Upper lobe of left lung (tissue), 6 donors: ENCODE measurements around the gene ROPN1L. TPM values are rescaled to one million over a fixed set of nuclear protein-coding genes. Genes with fewer than 3 reads are reported as not detected.

ENCODE experiments used
- ATAC-seq, 2 donors: fragments of 200-7000 bp; cut with Tn5 transposase; one replicate each; pipeline ENCODE4 v1.9.1; 2022; ENCODE audit warnings: mild to moderate bottlenecking in 2 of 2, moderate library complexity in 2 of 2; ENCODE audit not compliant: low FRiP score in 2 of 2
- DNase-seq, 2 donors: peaks; one replicate each; pipeline ENCODE4 v3.0.0-alpha.2; 2019 to 2020
- H3K27ac ChIP-seq, 4 donors: fragments of 200-600 bp; sonication (generic); one replicate each; pipeline ENCODE4 v1.5.1; 2016 to 2019
- H3K27me3 ChIP-seq, 4 donors: fragments of 200-600 bp; sonication (generic); one replicate each; pipeline ENCODE4 v1.5.1; 2017 to 2019
- H3K36me3 ChIP-seq, 4 donors: fragments of 200-600 bp; sonication (generic); one replicate each; pipeline ENCODE4 v1.5.1; 2016 to 2019
- H3K4me1 ChIP-seq, 4 donors: fragments of 200-600 bp; sonication (generic); one replicate each; pipeline ENCODE4 v1.5.1; 2018 to 2019
- H3K4me3 ChIP-seq, 4 donors: fragments of 200-600 bp; sonication (generic); one replicate each; pipeline ENCODE4 v1.5.1; 2017 to 2019; ENCODE audit warnings: mild to moderate bottlenecking in 2 of 4, moderate library complexity in 1 of 4
- H3K9me3 ChIP-seq, 4 donors: fragments of 200-600 bp; sonication (generic); one replicate each; pipeline ENCODE4 v1.5.1; 2018 to 2019
- CTCF ChIP-seq, 6 experiments: fragments of 450-650 bp in 4 of 6; fragments of 200-600 bp in 2 of 6; sonication (generic) in 2 of 6; IDR thresholded peaks; one replicate each; pipeline ENCODE4 v1.5.1; 2016 to 2019; ENCODE audit warnings: antibody characterized with exemption in 6 of 6
- EP300 ChIP-seq, 4 donors: sonication (generic); formaldehyde crosslinking; IDR thresholded peaks; one replicate each; pipeline ENCODE4 v1.5.1; 2017; ENCODE audit warnings: antibody characterized with exemption in 4 of 4, control low read depth in 2 of 4
- POLR2A ChIP-seq, 4 donors: fragments of 450-650 bp; IDR thresholded peaks; one replicate each; pipeline ENCODE4 v1.5.1; 2016 to 2017; ENCODE audit warnings: antibody characterized with exemption in 4 of 4, mild to moderate bottlenecking in 2 of 4
- POLR2AphosphoS5 ChIP-seq, 2 donors: sonication (generic); formaldehyde crosslinking; IDR thresholded peaks; one replicate each; pipeline ENCODE4 v1.5.1; 2017; ENCODE audit warnings: antibody characterized with exemption in 2 of 2
- WGBS, 2 donors: methylation state at CpG; one replicate each; pipeline ENCODE4 v1.1.5; 2017 to 2018; 5-methylcytosine and 5-hydroxymethylcytosine counted together
- total RNA-seq, 6 donors: library from RNA; depleted of rRNA in 4 of 6; stranded (reverse); fragments of >200 nt in 4 of 6; gene quantifications; one replicate each; pipeline versions ENCODE4 v1.1.0 to v1.2.1, GENCODE V29; 2016 to 2021
- donor health status: DM: no; HTN: no; CAD: no; lungs with moderate emphysema.
- donor health status: DM: no; HTN: yes; CAD: no; lungs with severe emphysema.

Gene ROPN1L
- total RNA-seq, 6 donors from 2014 or later, result 0.89 to 70.3 (median 13.6) TPM

DNA sequence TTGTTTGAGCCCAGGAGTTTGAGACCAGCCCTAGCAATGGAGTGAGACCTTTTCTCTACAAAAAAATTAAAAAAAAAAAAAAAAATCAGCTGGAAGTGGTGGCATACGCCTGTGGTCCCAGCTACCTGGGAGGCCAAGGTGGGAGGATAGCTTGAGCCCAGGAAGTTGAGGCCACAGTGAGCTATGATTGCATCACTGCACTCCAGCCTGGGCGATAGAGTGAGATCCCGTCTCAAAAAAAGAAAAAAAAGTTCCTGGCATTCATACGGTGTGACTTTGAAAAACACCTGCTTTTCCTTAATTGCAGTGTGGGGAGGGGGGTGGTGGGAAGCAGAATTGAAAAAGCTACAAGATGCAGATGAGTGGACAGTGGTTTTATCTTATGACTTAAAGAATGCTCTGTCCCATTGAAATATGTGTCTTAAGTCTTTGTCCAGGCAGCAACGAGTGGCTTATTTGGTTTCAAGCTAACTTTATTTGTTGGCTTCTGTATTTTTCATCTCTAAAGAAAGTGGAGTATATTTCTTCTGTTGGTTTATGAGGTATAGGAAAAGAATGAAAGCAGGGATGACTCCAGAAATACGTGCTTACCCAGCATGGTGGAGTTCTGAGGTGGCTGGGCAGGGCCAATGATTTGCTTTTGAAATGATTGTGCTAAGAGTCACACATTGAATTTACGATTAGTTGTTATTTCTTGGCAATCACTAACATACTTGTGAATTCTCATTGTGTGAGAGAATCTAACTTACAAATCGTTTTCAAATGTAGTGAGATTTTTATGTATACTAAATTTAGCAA is 27.8 kb downstream of the ROPN1L start:
- 80 to 86% methylated on average over 8 of the region's 8 CpGs for WGBS, 2 donors
- DNase-seq (no peak), ATAC-seq (no peak)
- no peaks in the 10 kb centered on the region for H3K9me3 ChIP-seq
- no peak overlapping the region for H3K27ac ChIP-seq
- H3K27me3 ChIP-seq, result no peaks in the 10 kb centered on the region
- TF ChIP-seq CTCF (IDR thresholded peaks at IDR 0.05) (no peak), POLR2A (IDR thresholded peaks at IDR 0.05) (no peak), POLR2AphosphoS5 (IDR thresholded peaks at IDR 0.05) (no peak), EP300 (IDR thresholded peaks at IDR 0.05) (no peak)
- no peaks in the 10 kb centered on the region for H3K36me3 ChIP-seq
- peaks cover 0 to 14% (median 7%) of the 10 kb centered on the region in 4 donors for H3K4me1 ChIP-seq
- H3K4me3 ChIP-seq, result no peak overlapping the region

GRCh38 chr5:10470669-10471068 is 29.0 kb downstream of the ROPN1L start:
- no peak for TF ChIP-seq EP300 (IDR thresholded peaks at IDR 0.05)
- no peak for TF ChIP-seq POLR2A (IDR thresholded peaks at IDR 0.05)
- TF ChIP-seq CTCF (IDR thresholded peaks at IDR 0.05), result no peak
- TF ChIP-seq POLR2AphosphoS5 (IDR thresholded peaks at IDR 0.05), result no peak
- DNase-seq, result no peak
- no peaks in the 10 kb centered on the region for H3K9me3 ChIP-seq
- no peaks in the 10 kb centered on the region for H3K36me3 ChIP-seq
- no peak overlapping the region for H3K4me3 ChIP-seq
- ATAC-seq, result no peak
- no peak overlapping the region for H3K27ac ChIP-seq
- H3K4me1 ChIP-seq, result peaks cover 0 to 14% (median 7%) of the 10 kb centered on the region in 4 donors
- no peaks in the 10 kb centered on the region for H3K27me3 ChIP-seq
- 90 to 93% methylated on average over 9 to 10 of the region's 10 CpGs for WGBS, 2 donors

DNA sequence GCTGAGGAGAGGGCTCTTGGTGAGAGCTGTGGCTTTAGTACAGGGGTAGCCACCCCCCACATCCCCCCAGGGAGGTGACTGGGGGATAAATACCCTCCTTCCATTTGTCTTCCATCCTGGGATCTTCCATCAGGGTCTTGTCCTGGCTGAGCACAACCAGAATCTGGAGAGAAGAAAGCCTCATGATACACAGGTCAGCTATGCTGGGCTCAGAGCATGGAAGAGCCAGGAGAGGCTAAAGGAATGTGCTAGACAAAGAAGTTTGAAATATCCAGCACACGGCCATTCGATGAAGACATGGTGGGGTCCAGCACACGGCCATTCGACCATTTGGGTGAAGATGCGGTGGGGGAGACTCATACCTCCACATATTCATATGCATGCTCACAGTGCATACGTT is 30.0 kb downstream of the ROPN1L start:
- H3K4me3 ChIP-seq, result no peak overlapping the region
- DNase-seq (no peak), ATAC-seq (no peak)
- peaks cover 0 to 12% (median 6%) of the 10 kb centered on the region in 4 donors for H3K4me1 ChIP-seq
- H3K27ac ChIP-seq, result no peak overlapping the region
- TF ChIP-seq POLR2AphosphoS5 (IDR thresholded peaks at IDR 0.05) (no peak), CTCF (IDR thresholded peaks at IDR 0.05) (no peak), POLR2A (IDR thresholded peaks at IDR 0.05) (no peak), EP300 (IDR thresholded peaks at IDR 0.05) (no peak)
- no peaks in the 10 kb centered on the region for H3K36me3 ChIP-seq
- peaks cover 0 to 4% (median 2%) of the 10 kb centered on the region in 4 donors for H3K9me3 ChIP-seq
- 89 to 96% methylated on average over 6 of the region's 6 CpGs for whole genome bisulfite sequencing, 2 donors
- H3K27me3 ChIP-seq, result no peaks in the 10 kb centered on the region

DNA sequence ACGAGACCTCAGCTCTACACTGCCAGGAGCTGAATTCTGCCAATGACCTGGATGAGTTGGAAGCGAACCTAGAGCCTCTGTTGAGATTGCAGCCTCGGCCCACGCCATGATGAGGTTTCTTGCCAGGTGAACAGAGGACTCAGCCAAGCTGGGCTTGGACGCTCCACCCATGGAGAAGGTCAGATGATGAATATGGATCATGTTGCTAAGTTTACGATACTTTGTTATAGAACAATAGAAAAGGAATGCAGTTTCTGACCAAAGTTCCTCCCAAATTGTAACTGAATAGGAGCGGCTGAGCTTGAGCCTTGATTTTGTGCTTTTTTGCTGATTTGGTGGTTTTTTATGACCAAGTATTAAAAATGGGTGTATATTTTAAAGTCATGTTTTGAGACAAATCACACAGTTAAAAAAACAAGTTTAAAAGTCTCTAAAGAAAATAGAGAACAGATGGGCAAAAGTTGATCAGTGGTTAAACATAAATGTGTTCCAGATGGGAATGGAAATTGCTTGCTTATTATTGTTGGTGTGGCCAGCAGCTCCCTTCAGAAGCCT is 32.9 kb downstream of the ROPN1L start:
- Histone ChIP-seq H3K9me3 (peaks cover 0 to 4% (median 2%) of the 10 kb centered on the region in 4 donors), H3K4me3 (no peak overlapping the region), H3K27ac (no peak overlapping the region), H3K4me1 (no peaks in the 10 kb centered on the region), H3K36me3 (no peaks in the 10 kb centered on the region), H3K27me3 (no peaks in the 10 kb centered on the region)
- DNase-seq, result no peak
- WGBS, 2 donors, result 81 to 94% methylated on average over 7 of the region's 7 CpGs
- TF ChIP-seq POLR2A (IDR thresholded peaks at IDR 0.05), result no peak
- TF ChIP-seq POLR2AphosphoS5 (IDR thresholded peaks at IDR 0.05), result no peak
- TF ChIP-seq EP300 (IDR thresholded peaks at IDR 0.05), result no peak
- TF ChIP-seq CTCF (IDR thresholded peaks at IDR 0.05), result no peak
- ATAC-seq, result no peak
